GM12872 (cell line): ENCODE data around the gene AMN.

Source experiments
- TF ChIP-seq, protein P1 (sequence below): IDR thresholded peaks from 3 replicates; pipeline ENCODE4 v1.5.1; 2011; ENCODE audit warnings: low read depth, mild to moderate bottlenecking, low read length, moderate library complexity; ENCODE audit not compliant: insufficient read depth

The AMN gene

DNA sequence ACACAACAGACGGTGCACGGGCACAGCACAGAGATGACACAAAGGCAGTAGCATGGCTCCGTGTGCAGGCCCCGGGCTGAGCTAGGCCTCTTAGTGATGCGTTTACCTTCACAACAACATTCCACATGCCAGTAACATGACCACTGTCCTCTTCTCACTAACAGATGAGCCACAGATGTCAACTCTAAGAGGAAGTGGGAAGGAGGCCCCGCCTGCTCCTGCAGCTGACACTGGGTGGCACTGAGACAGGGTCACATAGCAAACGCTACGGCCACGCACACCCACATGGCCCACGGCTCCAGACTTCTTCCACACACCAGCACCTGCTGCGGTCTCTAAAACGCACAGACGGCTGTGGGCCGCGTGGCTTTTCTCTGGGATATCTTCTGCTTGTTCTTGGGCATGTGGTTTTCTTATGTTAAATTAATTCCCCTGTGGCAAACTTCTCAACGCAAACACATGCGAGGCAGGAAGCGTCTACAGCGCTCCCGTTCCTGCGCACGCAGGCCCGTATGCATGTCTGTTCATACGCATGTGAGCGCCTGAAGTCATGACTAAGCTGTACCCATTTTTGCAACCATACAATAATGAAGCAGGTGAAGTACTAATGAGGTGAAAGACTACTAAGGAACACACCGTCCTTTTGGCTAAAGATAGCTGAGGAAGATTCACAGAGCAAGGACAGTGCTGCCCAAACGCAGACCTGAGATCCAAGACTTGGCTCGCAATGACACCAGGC lies 26.8 kb downstream of the AMN start:
- TF ChIP-seq, protein P1, sequence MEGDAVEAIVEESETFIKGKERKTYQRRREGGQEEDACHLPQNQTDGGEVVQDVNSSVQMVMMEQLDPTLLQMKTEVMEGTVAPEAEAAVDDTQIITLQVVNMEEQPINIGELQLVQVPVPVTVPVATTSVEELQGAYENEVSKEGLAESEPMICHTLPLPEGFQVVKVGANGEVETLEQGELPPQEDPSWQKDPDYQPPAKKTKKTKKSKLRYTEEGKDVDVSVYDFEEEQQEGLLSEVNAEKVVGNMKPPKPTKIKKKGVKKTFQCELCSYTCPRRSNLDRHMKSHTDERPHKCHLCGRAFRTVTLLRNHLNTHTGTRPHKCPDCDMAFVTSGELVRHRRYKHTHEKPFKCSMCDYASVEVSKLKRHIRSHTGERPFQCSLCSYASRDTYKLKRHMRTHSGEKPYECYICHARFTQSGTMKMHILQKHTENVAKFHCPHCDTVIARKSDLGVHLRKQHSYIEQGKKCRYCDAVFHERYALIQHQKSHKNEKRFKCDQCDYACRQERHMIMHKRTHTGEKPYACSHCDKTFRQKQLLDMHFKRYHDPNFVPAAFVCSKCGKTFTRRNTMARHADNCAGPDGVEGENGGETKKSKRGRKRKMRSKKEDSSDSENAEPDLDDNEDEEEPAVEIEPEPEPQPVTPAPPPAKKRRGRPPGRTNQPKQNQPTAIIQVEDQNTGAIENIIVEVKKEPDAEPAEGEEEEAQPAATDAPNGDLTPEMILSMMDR = no peak

DNA sequence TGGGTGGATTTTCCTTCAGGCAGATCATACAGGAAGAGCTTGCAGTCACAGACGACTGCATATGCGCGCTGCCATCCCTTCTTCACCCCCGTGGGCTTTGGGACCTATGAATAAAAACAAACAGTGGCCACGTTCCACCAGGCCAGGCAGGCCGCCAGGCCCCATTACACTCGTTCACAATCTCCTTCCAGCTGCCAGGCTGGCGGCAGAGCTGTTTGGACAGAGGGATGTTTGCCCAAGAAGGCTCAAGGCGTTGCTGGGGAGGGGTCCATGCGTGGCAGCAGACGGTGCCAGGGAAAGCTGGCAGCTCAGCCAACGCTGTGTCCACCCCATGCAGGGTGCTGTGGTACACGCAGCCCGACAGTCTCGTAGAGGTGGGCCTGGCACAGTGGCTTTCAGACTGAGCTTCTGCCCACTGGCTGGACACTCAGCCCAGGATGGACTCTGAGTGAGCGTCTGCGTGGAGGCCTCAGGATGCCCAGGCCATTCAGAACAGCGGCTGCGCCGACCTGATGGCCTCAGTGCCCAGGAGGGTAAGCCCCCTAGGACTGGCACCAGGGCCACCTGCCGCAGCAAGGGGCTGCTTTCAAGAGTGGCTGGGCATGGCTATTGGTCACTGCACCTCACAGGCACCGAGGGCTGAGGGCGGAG lies 27.5 kb downstream of the AMN start:
- TF ChIP-seq, protein P1 = no peak

DNA sequence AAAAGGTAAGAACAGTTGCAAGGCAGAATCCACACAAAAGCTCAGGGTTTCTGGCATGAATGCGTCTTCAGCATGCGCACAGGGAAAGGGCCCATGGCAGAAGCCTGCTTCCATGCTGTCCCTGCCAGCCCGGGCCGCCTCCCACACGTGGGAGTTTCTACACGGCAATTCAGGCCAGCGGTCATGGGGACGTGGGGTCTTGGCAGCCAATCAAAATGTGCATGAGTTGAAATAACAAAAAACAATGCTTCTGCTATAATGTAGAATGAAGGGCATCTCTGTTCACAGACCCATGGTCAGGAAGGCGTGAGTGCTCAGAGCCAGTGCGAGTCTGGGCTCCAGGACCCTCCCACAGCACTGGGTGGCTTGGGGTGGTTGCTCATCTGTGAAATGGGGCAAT lies 28.6 kb downstream of the AMN start:
- TF ChIP-seq, protein P1 = no peak

DNA sequence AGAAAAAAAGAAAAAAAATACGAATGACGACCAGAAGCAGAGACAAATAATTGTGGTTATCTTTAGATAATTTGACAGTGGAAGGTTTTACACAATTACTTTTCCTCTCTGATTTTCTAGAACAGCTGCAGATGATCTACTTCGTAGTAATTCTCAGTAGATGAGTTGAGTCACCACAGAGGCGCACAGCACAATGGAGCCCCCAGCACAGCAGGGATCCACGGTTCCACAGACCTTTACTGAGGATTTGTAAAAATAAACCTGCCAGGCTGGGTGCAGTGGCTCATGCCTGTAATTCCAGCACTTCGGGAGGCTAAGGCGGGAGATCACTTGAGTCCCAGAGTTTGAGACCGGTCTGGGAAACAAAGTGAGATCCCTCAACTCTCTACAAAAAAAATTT lies 29.3 kb downstream of the AMN start:
- TF ChIP-seq, protein P1 = no peak

DNA sequence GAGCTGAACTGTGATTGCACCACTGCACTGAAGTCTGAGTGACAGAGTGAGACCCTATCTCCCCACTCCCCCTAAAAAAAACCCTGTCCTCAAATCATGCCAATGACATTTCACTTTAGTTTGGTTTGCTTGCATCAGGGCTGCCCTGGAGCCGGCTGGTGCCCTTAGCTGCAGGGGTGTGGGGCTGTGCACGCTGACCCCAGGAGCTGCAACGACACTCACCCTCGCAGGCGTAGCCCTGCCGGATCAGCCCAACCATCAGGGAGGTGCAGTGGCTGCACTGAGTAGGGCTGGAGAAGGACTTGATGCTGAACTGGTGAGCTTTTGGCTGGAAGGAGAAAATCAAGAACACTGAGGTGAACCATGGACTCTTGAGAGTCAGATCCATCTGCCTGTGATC lies 29.8 kb downstream of the AMN start:
- TF ChIP-seq, protein P1 = no peak

DNA sequence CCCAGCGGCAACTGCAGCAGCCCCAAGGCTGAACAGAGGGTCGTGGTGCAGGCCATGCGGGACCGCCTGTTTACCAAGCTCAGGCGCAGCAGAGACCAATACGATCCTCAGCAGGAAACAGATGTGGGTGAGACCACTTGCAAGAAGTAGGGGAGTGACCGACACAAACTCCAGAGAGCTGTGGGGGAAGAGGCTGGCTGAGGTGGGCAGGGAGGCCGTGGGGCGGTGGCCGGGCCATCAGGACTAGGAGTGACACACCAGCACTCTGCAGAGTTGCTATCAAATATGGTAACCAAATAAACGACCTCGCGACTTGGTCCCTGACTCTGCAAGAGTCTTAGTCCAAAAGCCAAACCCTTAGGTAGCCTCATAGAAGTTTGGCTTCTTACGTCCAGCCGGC lies 30.6 kb downstream of the AMN start:
- TF ChIP-seq, protein P1 = no peak

DNA sequence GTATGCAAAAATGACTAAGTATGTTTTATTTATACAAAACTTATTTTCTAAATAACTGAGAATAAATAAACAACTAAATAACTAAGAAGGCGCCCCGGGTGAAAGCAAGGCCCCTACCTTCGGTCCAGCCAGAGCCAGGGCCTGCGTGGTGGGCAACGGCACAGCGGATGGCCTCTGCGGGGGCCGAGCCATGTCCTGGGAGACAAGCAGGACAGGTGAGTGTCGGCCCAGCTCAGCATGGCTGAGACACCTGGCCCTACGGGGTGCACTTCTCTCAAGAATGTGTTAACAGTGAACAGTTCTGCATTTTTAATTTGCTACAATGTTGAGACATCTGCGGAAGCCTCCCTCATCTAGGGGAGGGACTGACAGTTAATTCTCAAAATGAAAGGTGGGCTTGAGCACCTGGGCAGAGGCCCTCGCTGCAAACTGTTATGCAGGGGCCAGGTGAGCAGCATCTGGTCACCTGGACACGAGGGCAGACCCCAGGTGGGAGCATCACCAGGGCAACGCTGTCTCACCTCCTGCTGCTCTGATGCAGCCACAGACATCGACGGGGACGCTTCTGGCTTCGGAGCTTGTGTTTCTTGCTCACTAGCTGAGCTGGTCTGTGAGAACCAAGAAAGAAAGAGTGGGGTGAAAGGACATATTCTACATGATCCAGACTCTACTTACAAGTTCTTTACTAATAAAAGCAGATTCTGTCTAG lies 31.8 kb downstream of the AMN start:
- TF ChIP-seq, protein P1 = no peak
